ENCODE data around the gene ABCF3. TPM values are rescaled to one million over a fixed set of nuclear protein-coding genes. Genes with fewer than 3 reads are reported as not detected.

The ABCF3 gene
- total and polyA plus RNA-seq, 2 experiments from 2014 or later, result 47.8 to 59.1 TPM

- Histone ChIP-seq H3K9me2 (ENCODE audit: insufficient read depth) (no peaks in the 10 kb centered on the region), H3K9me3 (ENCODE audit: low read depth) (no peaks in the 10 kb centered on the region), H3K4me2 (ENCODE audit: unreplicated experiment) (no peak overlapping the region), H3K27me3 (replicated peaks; ENCODE audit: insufficient read depth) (peaks cover 2% of the 10 kb centered on the region; the same call in 1 of the 2 replicates), H4K20me1 (ENCODE audit: insufficient read depth) (no peaks in the 10 kb centered on the region), H3K4me1 (ENCODE audit: insufficient read depth) (no peaks in the 10 kb centered on the region), H3K4me3 (no peak overlapping the region), H3K27ac (no peak overlapping the region), H3K79me2 (ENCODE audit: insufficient read depth) (no peaks in the 10 kb centered on the region), H3K9ac (no peak overlapping the region), H2AFZ (no peak overlapping the region), H3K36me3 (ENCODE audit: low read depth) (no peaks in the 10 kb centered on the region), H3F3A (ENCODE audit: insufficient read depth) (no peaks in the 10 kb centered on the region)
- no peak for DNase-seq
- in situ Hi-C loops (cut with MboI), result no loop called here
- no peak for TF ChIP-seq EZH2 (IDR thresholded peaks at IDR 0.05; ENCODE audit: insufficient read depth, poor library complexity, severe bottlenecking)
- TF ChIP-seq EZH2phosphoT487 (IDR thresholded peaks at IDR 0.05; ENCODE audit: insufficient read depth, low read depth), result no peak
Measured at GRCh38 chr3:184200825-184201224, 14.8 kb downstream of the ABCF3 start.

GRCh38 chr3:184203526-184203925, 17.5 kb downstream of the ABCF3 start:
- no peaks in the 10 kb centered on the region for H3K79me2 ChIP-seq (ENCODE audit: insufficient read depth)
- no peak overlapping the region for H3K4me3 ChIP-seq
- 78 to 81% methylated on average over 8 of the region's 8 CpGs for WGBS, 2 experiments (ENCODE audit: low coverage in 1 of 2, low lambda C conversion rate in 2 of 2, missing lambda C conversion rate in 2 of 2)
- H3K9ac ChIP-seq, result no peak overlapping the region
- H3K36me3 ChIP-seq (ENCODE audit: low read depth), result no peaks in the 10 kb centered on the region
- no peak overlapping the region for H3K4me2 ChIP-seq (ENCODE audit: unreplicated experiment)
- H2AFZ ChIP-seq, result no peak overlapping the region
- TF ChIP-seq EZH2phosphoT487 (IDR thresholded peaks at IDR 0.05; ENCODE audit: insufficient read depth, low read depth) (no peak), EZH2 (IDR thresholded peaks at IDR 0.05; ENCODE audit: insufficient read depth, poor library complexity, severe bottlenecking) (no peak)
- no peak overlapping the region for H3K27ac ChIP-seq
- no peaks in the 10 kb centered on the region for H3K9me2 ChIP-seq (ENCODE audit: insufficient read depth)
- H3F3A ChIP-seq (ENCODE audit: insufficient read depth), result no peaks in the 10 kb centered on the region
- DNase-seq, result no peak
- H3K9me3 ChIP-seq (ENCODE audit: low read depth), result no peaks in the 10 kb centered on the region
- no peaks in the 10 kb centered on the region for H3K4me1 ChIP-seq (ENCODE audit: insufficient read depth)
- no peaks in the 10 kb centered on the region for H4K20me1 ChIP-seq (ENCODE audit: insufficient read depth)
- in situ Hi-C loops (cut with MboI), result no loop called here
- H3K27me3 ChIP-seq (replicated peaks; ENCODE audit: insufficient read depth), result peaks cover 12% of the 10 kb centered on the region; the same call in 1 of the 2 replicates

GRCh38 chr3:184209146-184209923, 23.3 kb downstream of the ABCF3 start:
- Histone ChIP-seq H3K9me2 (ENCODE audit: insufficient read depth) (no peaks in the 10 kb centered on the region), H3F3A (ENCODE audit: insufficient read depth) (no peaks in the 10 kb centered on the region), H4K20me1 (ENCODE audit: insufficient read depth) (no peaks in the 10 kb centered on the region), H3K27ac (no peak overlapping the region), H3K4me3 (no peak overlapping the region), H3K9ac (no peak overlapping the region), H3K4me2 (ENCODE audit: unreplicated experiment) (no peak overlapping the region), H3K79me2 (ENCODE audit: insufficient read depth) (no peaks in the 10 kb centered on the region), H3K27me3 (replicated peaks; ENCODE audit: insufficient read depth) (peaks cover 15% of the 10 kb centered on the region; the same call in 1 of the 2 replicates), H3K4me1 (ENCODE audit: insufficient read depth) (no peaks in the 10 kb centered on the region), H3K9me3 (ENCODE audit: low read depth) (no peaks in the 10 kb centered on the region), H2AFZ (no peak overlapping the region), H3K36me3 (ENCODE audit: low read depth) (no peaks in the 10 kb centered on the region)
- no peak for DNase-seq
- TF ChIP-seq EZH2 (IDR thresholded peaks at IDR 0.05; ENCODE audit: insufficient read depth, poor library complexity, severe bottlenecking), result no peak
- no peak for TF ChIP-seq EZH2phosphoT487 (IDR thresholded peaks at IDR 0.05; ENCODE audit: insufficient read depth, low read depth)
- 22 to 23% methylated on average over 11 of the region's 11 CpGs for WGBS, 2 experiments (ENCODE audit: low coverage in 1 of 2, low lambda C conversion rate in 2 of 2, missing lambda C conversion rate in 2 of 2)
- in situ Hi-C loops (cut with MboI), result no loop called here

- TF ChIP-seq EZH2 (IDR thresholded peaks at IDR 0.05; ENCODE audit: insufficient read depth, poor library complexity, severe bottlenecking) (no peak), EZH2phosphoT487 (IDR thresholded peaks at IDR 0.05; ENCODE audit: insufficient read depth, low read depth) (no peak)
- Histone ChIP-seq H3K4me2 (ENCODE audit: unreplicated experiment) (no peak overlapping the region), H3K27me3 (replicated peaks; ENCODE audit: insufficient read depth) (peaks cover 10% of the 10 kb centered on the region; the same call in 1 of the 2 replicates), H3K4me1 (ENCODE audit: insufficient read depth) (no peaks in the 10 kb centered on the region), H3F3A (ENCODE audit: insufficient read depth) (no peaks in the 10 kb centered on the region), H2AFZ (no peak overlapping the region), H3K27ac (no peak overlapping the region), H3K4me3 (no peak overlapping the region), H4K20me1 (ENCODE audit: insufficient read depth) (no peaks in the 10 kb centered on the region), H3K79me2 (ENCODE audit: insufficient read depth) (no peaks in the 10 kb centered on the region), H3K9me2 (ENCODE audit: insufficient read depth) (no peaks in the 10 kb centered on the region), H3K36me3 (ENCODE audit: low read depth) (no peaks in the 10 kb centered on the region), H3K9me3 (ENCODE audit: low read depth) (no peaks in the 10 kb centered on the region), H3K9ac (no peak overlapping the region)
- WGBS, 2 experiments (ENCODE audit: low coverage in 1 of 2, low lambda C conversion rate in 2 of 2, missing lambda C conversion rate in 2 of 2), result 71 to 72% methylated on average over 5 of the region's 5 CpGs
- no peak for DNase-seq
- in situ Hi-C loops (cut with MboI), result no loop called here
Measured at GRCh38 chr3:184211297-184211696, 25.3 kb downstream of the ABCF3 start.
